Suprapubic skin (tissue), 4 donors: ENCODE results near the gene EIF2A.

Experiments
- POLR2A ChIP-seq, 2 donors: fragments of 450-650 bp; IDR thresholded peaks; one replicate each; pipeline ENCODE4 v1.6.1; 2017; ENCODE audit warnings: antibody characterized with exemption in 2 of 2, mild to moderate bottlenecking in 2 of 2, moderate library complexity in 2 of 2
- POLR2AphosphoS5 ChIP-seq, 3 donors: sonication (generic); formaldehyde crosslinking; IDR thresholded peaks; one replicate each; pipeline ENCODE4 v1.6.1; 2017; ENCODE audit warnings: antibody characterized with exemption in 3 of 3
- TF ChIP-seq, protein P1 (sequence below), 2 donors: fragments of 200-600 bp in 1 of 2; fragments of 450-650 bp in 1 of 2; sonication (generic) in 1 of 2; IDR thresholded peaks; one replicate each; pipeline ENCODE4 v1.5.1; 2016 to 2019; ENCODE audit warnings: antibody characterized with exemption in 2 of 2, mild to moderate bottlenecking in 1 of 2, moderate library complexity in 1 of 2

DNA sequence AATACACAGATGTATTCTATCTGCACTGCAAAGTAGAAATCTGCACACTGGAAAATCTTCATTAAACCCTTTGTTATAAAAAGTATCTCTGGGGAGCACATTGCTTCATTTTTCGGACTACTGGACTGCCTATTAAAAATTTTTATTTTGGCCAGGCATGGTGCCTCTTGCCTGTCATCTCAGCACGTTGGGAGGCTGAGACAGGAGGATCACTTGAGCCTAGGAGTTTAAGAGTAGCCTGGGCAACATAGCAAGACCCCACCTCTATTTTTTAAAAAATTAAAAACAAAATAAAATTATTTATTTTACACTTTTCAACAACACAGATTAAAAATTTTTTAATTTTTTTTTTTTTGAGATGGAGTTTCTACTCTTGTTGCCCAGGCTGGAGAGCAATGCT, 6.3 kb upstream of the EIF2A start:
- TF ChIP-seq, protein P1, sequence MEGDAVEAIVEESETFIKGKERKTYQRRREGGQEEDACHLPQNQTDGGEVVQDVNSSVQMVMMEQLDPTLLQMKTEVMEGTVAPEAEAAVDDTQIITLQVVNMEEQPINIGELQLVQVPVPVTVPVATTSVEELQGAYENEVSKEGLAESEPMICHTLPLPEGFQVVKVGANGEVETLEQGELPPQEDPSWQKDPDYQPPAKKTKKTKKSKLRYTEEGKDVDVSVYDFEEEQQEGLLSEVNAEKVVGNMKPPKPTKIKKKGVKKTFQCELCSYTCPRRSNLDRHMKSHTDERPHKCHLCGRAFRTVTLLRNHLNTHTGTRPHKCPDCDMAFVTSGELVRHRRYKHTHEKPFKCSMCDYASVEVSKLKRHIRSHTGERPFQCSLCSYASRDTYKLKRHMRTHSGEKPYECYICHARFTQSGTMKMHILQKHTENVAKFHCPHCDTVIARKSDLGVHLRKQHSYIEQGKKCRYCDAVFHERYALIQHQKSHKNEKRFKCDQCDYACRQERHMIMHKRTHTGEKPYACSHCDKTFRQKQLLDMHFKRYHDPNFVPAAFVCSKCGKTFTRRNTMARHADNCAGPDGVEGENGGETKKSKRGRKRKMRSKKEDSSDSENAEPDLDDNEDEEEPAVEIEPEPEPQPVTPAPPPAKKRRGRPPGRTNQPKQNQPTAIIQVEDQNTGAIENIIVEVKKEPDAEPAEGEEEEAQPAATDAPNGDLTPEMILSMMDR (IDR thresholded peaks at IDR 0.05), result no peak
- TF ChIP-seq POLR2AphosphoS5 (IDR thresholded peaks at IDR 0.05) (no peak), POLR2A (IDR thresholded peaks at IDR 0.05) (no peak)
